C1 segment of cervical spinal cord (tissue), 14 donors: Measurements from ENCODE around the gene PSG3.
"Not testable (repeated sequence)": the region's sequence is repeated elsewhere in the genome, so short reads cannot be mapped to it uniquely, and the experiment has no call there.

Experiments used
- DNase-seq, 14 donors: peaks; one replicate each; lab custom pipeline; 2025; lab: John Stamatoyannopoulos, UW

PSG3 gene

DNA sequence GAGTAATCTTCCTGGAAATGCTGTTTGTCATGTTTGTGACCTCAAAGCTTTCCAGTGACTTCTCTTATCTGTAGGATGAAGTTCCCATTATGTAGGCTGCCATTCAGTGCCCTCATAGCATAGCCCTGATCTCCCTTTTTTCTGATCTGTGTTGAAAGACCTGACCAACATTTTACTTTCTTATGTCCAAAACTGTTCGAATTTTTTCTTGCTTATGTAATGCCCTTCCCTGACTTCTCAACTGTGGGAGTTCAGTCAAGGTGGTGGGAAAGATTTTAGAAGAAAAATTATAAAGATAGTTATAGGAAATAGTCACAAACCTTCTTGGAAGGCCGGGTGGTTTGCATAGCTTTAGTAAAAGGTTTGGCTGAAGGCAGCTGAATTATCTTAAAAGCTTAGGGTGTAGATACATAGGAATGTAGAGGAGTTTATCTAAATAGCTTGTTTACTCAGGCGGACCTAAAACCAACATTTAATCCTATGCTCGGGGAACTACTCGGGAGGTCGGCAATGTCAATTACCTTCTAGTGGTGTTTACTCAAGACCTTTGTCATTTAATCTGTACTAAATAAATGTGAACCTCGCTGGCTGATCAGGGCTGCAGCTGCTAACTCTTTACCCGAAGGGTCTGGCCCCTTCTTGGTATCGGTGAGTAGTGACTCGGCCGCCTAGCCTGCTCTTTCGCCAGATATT, 44.3 kb downstream of the PSG3 start:
- DNase-seq, result no peak

DNA sequence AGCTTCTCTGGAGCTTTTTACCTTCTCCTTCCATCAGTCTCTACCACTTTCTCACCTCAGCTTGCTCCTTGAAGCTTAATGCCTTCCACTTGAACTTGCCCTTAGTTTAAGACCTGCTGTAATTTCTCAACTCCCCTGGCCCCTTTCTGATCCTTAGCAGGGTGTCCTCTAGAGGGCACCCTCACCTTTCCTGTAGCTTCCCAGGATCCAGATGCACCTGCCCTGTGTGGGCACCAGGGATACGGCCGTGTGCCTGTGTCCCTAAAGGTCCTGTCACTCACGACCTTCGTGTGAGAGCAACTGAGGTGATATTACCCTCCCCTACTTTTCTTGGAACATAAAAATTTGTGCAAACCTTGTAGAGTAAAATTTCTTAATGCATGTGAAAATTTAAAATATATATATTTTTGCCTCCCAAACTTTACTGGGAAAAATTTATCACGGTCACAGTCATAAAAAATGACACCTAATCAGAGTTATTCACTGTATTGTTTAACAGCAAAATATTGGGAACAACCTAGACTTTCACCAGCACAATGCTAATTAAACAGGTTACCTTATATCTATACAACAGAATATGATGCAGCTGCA, 46.4 kb downstream of the PSG3 start:
- DNase-seq, result peak in 1 of 14 donors; percentile 0

DNA sequence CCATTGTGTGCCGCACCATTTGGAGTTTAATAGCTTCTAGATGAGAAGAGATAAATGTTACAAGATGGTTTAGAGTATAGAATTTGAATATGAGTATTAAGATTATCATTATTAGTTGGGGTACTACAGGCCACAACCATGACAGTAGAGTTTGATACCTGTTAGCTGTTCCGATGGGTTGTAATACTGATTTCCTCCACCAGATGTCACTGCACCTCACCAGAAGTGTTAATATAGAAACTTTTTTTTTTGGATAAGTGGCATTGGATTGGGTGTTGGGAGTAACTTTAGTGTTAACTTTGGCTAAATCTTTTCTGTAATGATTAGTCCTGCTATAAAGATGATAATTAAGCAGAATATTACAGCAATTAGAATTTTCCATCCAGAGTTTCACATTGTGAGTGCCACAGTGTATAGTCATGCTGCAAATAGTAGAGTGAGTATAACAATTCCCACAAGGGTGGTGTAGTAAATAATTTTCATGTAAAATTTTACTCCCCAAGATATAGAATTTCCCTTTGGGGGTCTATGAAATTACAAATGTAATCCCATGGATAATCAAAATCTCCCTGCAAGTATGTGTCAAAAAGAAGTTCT, 56.3 kb downstream of the PSG3 start:
- no peak for DNase-seq

DNA sequence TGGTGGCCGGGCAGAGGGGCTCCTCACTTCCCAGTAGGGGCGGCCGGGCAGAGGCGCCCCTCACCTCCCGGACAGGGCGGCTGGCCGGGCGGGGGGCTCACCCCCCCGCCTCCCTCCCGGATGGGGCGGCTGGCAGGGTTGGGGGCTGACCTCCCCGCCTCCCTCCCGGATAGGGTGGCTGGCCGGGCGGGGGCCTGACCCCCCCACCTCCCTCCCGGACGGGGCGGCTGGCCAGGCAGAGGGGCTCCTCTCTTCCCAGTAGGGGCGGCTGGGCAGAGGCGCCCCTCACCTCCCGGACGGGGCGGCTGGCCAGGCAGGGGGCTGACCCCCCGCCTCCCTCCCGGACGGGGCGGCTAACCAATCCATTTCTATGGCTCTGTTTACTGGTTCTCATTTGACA, 64.0 kb downstream of the PSG3 start:
- DNase-seq, result not testable (repeated sequence)

DNA sequence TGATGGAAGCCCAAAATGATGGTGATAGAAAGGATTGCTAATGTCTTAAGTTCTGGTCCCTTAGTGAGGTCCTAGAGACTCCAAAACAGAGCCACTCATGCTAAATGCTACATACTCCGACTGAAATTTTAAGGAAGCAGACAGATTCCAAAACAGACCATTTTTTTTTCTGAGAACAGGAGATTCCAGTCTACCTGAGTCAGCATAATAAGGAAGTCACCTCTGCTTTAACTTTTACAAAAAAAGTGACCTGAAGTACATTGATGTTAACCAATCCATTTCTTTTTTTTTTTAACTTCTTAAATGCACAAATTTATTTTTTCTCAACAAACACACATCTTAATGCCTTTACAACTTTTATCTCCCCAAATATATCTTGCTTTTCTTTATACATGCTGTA, 65.7 kb downstream of the PSG3 start:
- DNase-seq, result not testable (repeated sequence)
